Measurements from ENCODE around the gene SORCS3. TPM values are rescaled to one million over a fixed set of nuclear protein-coding genes. Genes with fewer than 3 reads are reported as not detected.
A peak's percentile ranks its signal among the peaks of the same experiment; 100 is the strongest.

SORCS3 gene
- total and polyA plus RNA-seq, 4 donors = 3.7 to 15.7 (median 14.8) TPM

DNA sequence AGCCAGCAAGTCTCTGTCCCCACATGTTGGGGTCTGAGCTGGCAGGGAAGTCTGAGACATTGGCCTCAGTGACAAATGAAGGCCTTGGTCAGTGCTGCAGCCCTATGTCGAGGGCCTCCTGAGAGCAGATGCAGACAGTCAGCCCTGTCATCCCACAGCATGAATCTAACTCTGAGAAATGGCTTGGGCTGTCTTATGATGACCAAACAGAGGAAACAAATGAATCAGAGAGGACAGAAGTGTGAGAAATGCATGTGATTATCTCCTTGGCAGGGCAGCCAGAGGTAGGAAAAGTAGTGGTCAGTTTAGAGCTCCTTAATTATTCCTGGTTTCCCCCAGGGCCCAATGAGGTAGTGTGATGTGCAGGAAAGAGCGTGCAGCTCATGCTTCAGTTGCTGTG is 287.6 kb downstream of the SORCS3 start:
- H3K27ac ChIP-seq (ENCODE audit: low read depth, low read length) = no peak overlapping the region
- H3K9me3 ChIP-seq (ENCODE audit: control insufficient read depth, insufficient read depth, low read length) = no peaks in the 10 kb centered on the region
- H3K36me3 ChIP-seq (ENCODE audit: control insufficient read depth, insufficient read depth, low read length) = no peaks in the 10 kb centered on the region
- H3K27me3 ChIP-seq (ENCODE audit: control insufficient read depth, insufficient read depth, low read length) = no peaks in the 10 kb centered on the region
- peaks cover 7% of the 10 kb centered on the region for H3K4me1 ChIP-seq (ENCODE audit: control insufficient read depth, insufficient read depth, low read length)
- 55% methylated on average over 1 of the region's 2 CpGs for WGBS (ENCODE audit: insufficient coverage)
- no peak overlapping the region for H3K4me3 ChIP-seq (ENCODE audit: low read depth, low read length)
- DNase-seq (ENCODE audit: low read depth in 4 of 6, low spot score in 6 of 6) = no peak

DNA sequence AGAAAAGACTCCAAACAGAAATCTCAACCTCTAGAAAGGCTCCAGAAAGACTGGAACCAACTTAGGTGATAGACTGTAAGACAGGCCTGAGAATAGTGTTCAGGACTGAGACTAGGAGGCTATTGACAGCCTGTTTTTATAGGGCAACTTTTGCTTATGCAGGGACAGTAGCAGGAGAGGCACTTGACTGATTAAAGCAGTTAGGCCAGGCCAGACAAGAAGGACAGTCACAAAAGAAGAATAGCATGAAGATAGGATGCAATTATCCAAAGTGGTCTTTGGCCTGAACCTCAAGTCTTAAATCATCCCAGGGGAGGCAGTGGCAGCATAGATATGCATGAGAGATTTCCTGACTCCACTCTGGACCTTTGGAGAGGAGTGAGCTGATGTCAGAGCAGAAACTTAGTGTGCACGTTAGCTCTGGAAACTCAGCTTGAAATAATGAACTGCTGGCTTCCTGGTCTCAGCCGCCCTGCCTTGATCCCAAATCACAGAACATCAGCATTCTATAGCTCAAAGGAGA is 290.6 kb downstream of the SORCS3 start:
- H3K4me1 ChIP-seq (ENCODE audit: control insufficient read depth, insufficient read depth, low read length) = peaks cover 4% of the 10 kb centered on the region
- no peaks in the 10 kb centered on the region for H3K36me3 ChIP-seq (ENCODE audit: control insufficient read depth, insufficient read depth, low read length)
- DNase-seq (ENCODE audit: low read depth in 4 of 6, low spot score in 6 of 6) = no peak
- H3K27ac ChIP-seq (ENCODE audit: low read depth, low read length) = no peak overlapping the region
- no peaks in the 10 kb centered on the region for H3K9me3 ChIP-seq (ENCODE audit: control insufficient read depth, insufficient read depth, low read length)
- H3K4me3 ChIP-seq (ENCODE audit: low read depth, low read length) = no peak overlapping the region
- H3K27me3 ChIP-seq (ENCODE audit: control insufficient read depth, insufficient read depth, low read length) = no peaks in the 10 kb centered on the region
- WGBS (ENCODE audit: insufficient coverage) = no CpG with 5 or more reads among the region's 2 CpGs

DNA sequence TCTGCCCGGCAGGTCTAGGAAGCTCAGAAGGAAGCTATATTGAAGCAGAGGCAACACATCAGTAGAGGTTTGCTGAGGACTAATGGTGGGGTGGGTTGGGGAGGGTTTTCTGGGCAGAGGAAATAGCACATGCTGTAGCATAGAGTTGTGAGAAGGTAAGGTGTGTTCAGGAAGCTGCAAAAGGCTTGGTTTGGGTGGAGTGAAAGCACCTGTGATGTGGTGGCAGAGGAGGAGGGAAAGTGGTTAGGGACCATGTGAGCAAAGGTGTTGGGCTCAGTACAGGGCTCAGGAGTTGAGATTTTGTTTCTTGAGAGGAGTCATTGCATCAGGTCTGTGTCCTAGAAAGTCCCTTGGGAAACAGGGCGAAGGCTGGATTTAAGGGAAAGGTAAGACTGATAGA is 294.6 kb downstream of the SORCS3 start:
- Histone ChIP-seq H3K9me3 (ENCODE audit: control insufficient read depth, insufficient read depth, low read length) (no peaks in the 10 kb centered on the region), H3K27me3 (ENCODE audit: control insufficient read depth, insufficient read depth, low read length) (no peaks in the 10 kb centered on the region), H3K4me3 (ENCODE audit: low read depth, low read length) (no peak overlapping the region), H3K36me3 (ENCODE audit: control insufficient read depth, insufficient read depth, low read length) (no peaks in the 10 kb centered on the region), H3K27ac (ENCODE audit: low read depth, low read length) (no peak overlapping the region), H3K4me1 (ENCODE audit: control insufficient read depth, insufficient read depth, low read length) (no peaks in the 10 kb centered on the region)
- DNase-seq (ENCODE audit: low read depth in 4 of 6, low spot score in 6 of 6) = no peak
- WGBS (ENCODE audit: insufficient coverage) = 87% methylated on average over 2 of the region's 2 CpGs

DNA sequence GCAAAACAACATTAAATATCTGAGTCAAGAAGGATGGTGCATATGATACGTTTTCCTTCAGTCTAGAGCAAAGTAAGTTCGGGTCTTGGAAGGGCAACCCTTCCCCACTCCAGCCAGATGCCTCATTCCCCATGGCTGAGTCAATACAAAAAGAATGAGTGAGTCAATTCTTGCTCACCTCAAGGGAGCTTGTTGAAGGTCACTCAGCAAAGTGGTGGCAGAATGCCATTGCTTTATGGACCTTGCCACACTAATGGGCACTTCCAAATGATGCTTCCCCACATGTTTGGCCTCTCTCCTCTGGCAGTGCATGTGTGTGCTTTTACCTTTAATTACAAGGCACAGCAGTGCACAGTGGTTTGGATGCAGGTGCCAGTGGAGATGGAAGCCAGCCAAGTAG is 296.5 kb downstream of the SORCS3 start:
- H3K27me3 ChIP-seq (ENCODE audit: control insufficient read depth, insufficient read depth, low read length) = no peaks in the 10 kb centered on the region
- 80% methylated on average over 1 of the region's 2 CpGs for WGBS (ENCODE audit: insufficient coverage)
- H3K36me3 ChIP-seq (ENCODE audit: control insufficient read depth, insufficient read depth, low read length) = no peaks in the 10 kb centered on the region
- H3K4me1 ChIP-seq (ENCODE audit: control insufficient read depth, insufficient read depth, low read length) = no peaks in the 10 kb centered on the region
- no peaks in the 10 kb centered on the region for H3K9me3 ChIP-seq (ENCODE audit: control insufficient read depth, insufficient read depth, low read length)
- H3K4me3 ChIP-seq (ENCODE audit: low read depth, low read length) = no peak overlapping the region
- peak in 1 of 6 donors; percentile 58 for DNase-seq (ENCODE audit: low read depth in 4 of 6, low spot score in 6 of 6)
- H3K27ac ChIP-seq (ENCODE audit: low read depth, low read length) = no peak overlapping the region

GRCh38 chr10:104938031-104938430 is 296.9 kb downstream of the SORCS3 start:
- no peak for DNase-seq (ENCODE audit: low read depth in 4 of 6, low spot score in 6 of 6)
- 64% methylated on average over 2 of the region's 4 CpGs for WGBS (ENCODE audit: insufficient coverage)
- H3K4me1 ChIP-seq (ENCODE audit: control insufficient read depth, insufficient read depth, low read length) = no peaks in the 10 kb centered on the region
- no peaks in the 10 kb centered on the region for H3K27me3 ChIP-seq (ENCODE audit: control insufficient read depth, insufficient read depth, low read length)
- no peak overlapping the region for H3K4me3 ChIP-seq (ENCODE audit: low read depth, low read length)
- no peaks in the 10 kb centered on the region for H3K9me3 ChIP-seq (ENCODE audit: control insufficient read depth, insufficient read depth, low read length)
- H3K36me3 ChIP-seq (ENCODE audit: control insufficient read depth, insufficient read depth, low read length) = no peaks in the 10 kb centered on the region
- H3K27ac ChIP-seq (ENCODE audit: low read depth, low read length) = no peak overlapping the region

DNA sequence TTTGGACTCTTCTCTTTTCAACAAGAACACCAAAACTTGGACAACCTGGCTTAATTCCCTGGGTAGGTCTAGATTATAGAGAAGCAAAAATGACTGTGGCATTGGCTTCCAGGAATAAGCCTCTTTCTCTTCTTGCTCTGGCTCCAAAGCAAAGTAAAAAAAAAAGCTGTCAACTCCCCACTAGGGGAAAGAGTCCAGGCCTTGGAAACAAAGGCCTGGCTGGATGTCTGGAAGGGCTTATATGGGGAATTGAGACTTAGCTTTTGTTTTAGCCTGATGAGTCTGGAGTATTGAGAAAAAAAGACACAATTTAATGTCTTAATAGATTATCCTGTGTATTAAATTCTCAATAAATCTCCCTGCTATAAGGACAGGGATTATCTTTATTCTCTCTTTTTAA is 300.6 kb downstream of the SORCS3 start:
- DNase-seq (ENCODE audit: low read depth in 4 of 6, low spot score in 6 of 6) = no peak

DNA sequence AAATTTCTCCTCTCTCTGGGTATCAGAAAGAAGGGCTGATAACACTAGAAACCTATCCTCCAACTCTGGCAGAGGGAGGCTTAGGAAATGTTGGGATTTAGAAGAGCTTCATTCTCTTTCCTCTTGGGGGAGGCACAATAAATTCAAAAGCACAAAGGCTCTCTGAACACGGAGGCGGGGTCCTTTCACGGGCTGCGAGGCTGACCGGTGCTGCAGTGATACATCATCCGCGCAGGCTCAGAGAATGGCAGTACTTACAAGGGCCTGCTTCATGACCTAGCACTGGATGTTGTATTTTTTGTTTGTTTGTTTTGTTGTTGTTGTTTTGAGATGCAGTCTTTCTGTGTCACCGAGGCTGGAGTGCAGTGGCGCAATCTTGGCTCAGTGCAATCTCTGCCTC is 306.2 kb downstream of the SORCS3 start:
- Histone ChIP-seq H3K27me3 (ENCODE audit: control insufficient read depth, insufficient read depth, low read length) (no peaks in the 10 kb centered on the region), H3K4me3 (ENCODE audit: low read depth, low read length) (no peak overlapping the region), H3K4me1 (ENCODE audit: control insufficient read depth, insufficient read depth, low read length) (no peaks in the 10 kb centered on the region), H3K36me3 (ENCODE audit: control insufficient read depth, insufficient read depth, low read length) (no peaks in the 10 kb centered on the region), H3K9me3 (ENCODE audit: control insufficient read depth, insufficient read depth, low read length) (no peaks in the 10 kb centered on the region), H3K27ac (ENCODE audit: low read depth, low read length) (no peak overlapping the region)
- 44% methylated on average over 9 of the region's 9 CpGs for WGBS (ENCODE audit: insufficient coverage)
- no peak for DNase-seq (ENCODE audit: low read depth in 4 of 6, low spot score in 6 of 6)

More for the DNA sequence above, 300.6 kb downstream of the SORCS3 start:
- Histone ChIP-seq H3K9me3 (ENCODE audit: control insufficient read depth, insufficient read depth, low read length) (no peaks in the 10 kb centered on the region), H3K4me1 (ENCODE audit: control insufficient read depth, insufficient read depth, low read length) (no peaks in the 10 kb centered on the region), H3K27me3 (ENCODE audit: control insufficient read depth, insufficient read depth, low read length) (no peaks in the 10 kb centered on the region), H3K4me3 (ENCODE audit: low read depth, low read length) (no peak overlapping the region), H3K36me3 (ENCODE audit: control insufficient read depth, insufficient read depth, low read length) (no peaks in the 10 kb centered on the region), H3K27ac (ENCODE audit: low read depth, low read length) (no peak overlapping the region)

GRCh38 chr10:104957178-104957841 is 316.2 kb downstream of the SORCS3 start:
- peak in 1 of 6 donors; percentile 54 for DNase-seq (ENCODE audit: low read depth in 4 of 6, low spot score in 6 of 6)
- no peak overlapping the region for H3K27ac ChIP-seq (ENCODE audit: low read depth, low read length)

DNA sequence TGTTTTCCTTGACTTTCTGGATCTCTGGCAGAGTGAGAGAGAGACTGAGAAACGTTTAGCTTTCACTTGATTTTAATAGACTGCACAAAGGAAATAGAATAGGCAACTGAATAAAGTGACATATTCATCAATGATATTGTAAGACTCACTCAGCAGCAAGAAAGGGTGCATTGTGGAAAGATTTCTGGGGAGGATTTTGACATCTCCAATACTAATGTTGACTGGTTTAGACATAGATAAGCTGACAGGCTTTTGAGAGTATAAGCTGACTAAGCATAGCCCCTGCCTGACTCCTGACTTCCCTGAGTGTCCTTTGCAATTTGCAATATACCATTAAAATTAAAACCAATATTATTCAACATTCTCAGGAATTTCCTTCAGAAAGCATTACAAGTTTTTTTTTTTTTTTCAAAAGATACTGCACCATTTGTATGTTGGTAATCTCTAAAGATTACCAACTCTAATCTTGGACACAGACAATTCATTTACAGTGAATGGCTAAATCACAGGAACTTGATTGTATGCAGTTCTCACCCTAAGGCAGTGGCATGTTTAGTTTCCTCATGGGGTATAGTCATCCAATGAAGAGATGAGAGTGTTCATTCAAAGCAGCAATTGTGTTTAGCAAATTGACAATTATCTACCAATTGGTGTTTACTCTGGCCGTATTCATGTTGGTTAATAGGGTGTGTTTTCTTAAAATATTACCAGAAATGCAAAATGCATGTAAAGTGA is 325.6 kb downstream of the SORCS3 start:
- no peaks in the 10 kb centered on the region for H3K9me3 ChIP-seq (ENCODE audit: control insufficient read depth, insufficient read depth, low read length)
- no peaks in the 10 kb centered on the region for H3K4me1 ChIP-seq (ENCODE audit: control insufficient read depth, insufficient read depth, low read length)
- no peaks in the 10 kb centered on the region for H3K36me3 ChIP-seq (ENCODE audit: control insufficient read depth, insufficient read depth, low read length)
- no peak overlapping the region for H3K27ac ChIP-seq (ENCODE audit: low read depth, low read length)
- DNase-seq (ENCODE audit: low read depth in 4 of 6, low spot score in 6 of 6) = peak in 2 of 6 donors; percentile 7 to 76
- WGBS (ENCODE audit: insufficient coverage) = no CpG with 5 or more reads among the region's 2 CpGs
- no peak overlapping the region for H3K4me3 ChIP-seq (ENCODE audit: low read depth, low read length)
- no peaks in the 10 kb centered on the region for H3K27me3 ChIP-seq (ENCODE audit: control insufficient read depth, insufficient read depth, low read length)

More at GRCh38 chr10:104957178-104957841, 316.2 kb downstream of the SORCS3 start:
- WGBS (ENCODE audit: insufficient coverage) = 0% methylated on average over 2 of the region's 4 CpGs
- no peaks in the 10 kb centered on the region for H3K4me1 ChIP-seq (ENCODE audit: control insufficient read depth, insufficient read depth, low read length)
- no peaks in the 10 kb centered on the region for H3K9me3 ChIP-seq (ENCODE audit: control insufficient read depth, insufficient read depth, low read length)
- H3K4me3 ChIP-seq (ENCODE audit: low read depth, low read length) = no peak overlapping the region
- no peaks in the 10 kb centered on the region for H3K27me3 ChIP-seq (ENCODE audit: control insufficient read depth, insufficient read depth, low read length)
- H3K36me3 ChIP-seq (ENCODE audit: control insufficient read depth, insufficient read depth, low read length) = no peaks in the 10 kb centered on the region

GRCh38 chr10:104980368-104980767 is 339.3 kb downstream of the SORCS3 start:
- Histone ChIP-seq H3K4me3 (ENCODE audit: low read depth, low read length) (no peak overlapping the region), H3K27me3 (ENCODE audit: control insufficient read depth, insufficient read depth, low read length) (no peaks in the 10 kb centered on the region), H3K27ac (ENCODE audit: low read depth, low read length) (no peak overlapping the region), H3K4me1 (ENCODE audit: control insufficient read depth, insufficient read depth, low read length) (no peaks in the 10 kb centered on the region), H3K36me3 (ENCODE audit: control insufficient read depth, insufficient read depth, low read length) (no peaks in the 10 kb centered on the region), H3K9me3 (ENCODE audit: control insufficient read depth, insufficient read depth, low read length) (no peaks in the 10 kb centered on the region)
- WGBS (ENCODE audit: insufficient coverage) = no CpG with 5 or more reads among the region's 2 CpGs
- DNase-seq (ENCODE audit: low read depth in 4 of 6, low spot score in 6 of 6) = peak in 1 of 6 donors; percentile 51
